HL-60 (cell line): ENCODE results near the gene ZNF717.
"Not testable (repeated sequence)": the region's sequence is repeated elsewhere in the genome, so short reads cannot be mapped to it uniquely, and the experiment has no call there.

Experiments
- DNase-seq, 2 experiments: peaks; one replicate each; pipeline ENCODE4 v3.0.0-alpha.2; 2010 to 2020; ENCODE audit warnings: low read depth in 1 of 2, low spot score in 1 of 2
- H3K27ac ChIP-seq: fragments of 250-450 bp; sonication (Bioruptor Pico); replicated peaks from 2 replicates; pipeline ENCODE4 v1.5.1; 2020; ENCODE audit warnings: mild to moderate bottlenecking, moderate library complexity
- H3K27me3 ChIP-seq: fragments of 250-450 bp; sonication (Bioruptor Pico); 2 replicates; pipeline ENCODE4 v1.5.1; 2021; ENCODE audit warnings: mild to moderate bottlenecking, moderate library complexity; ENCODE audit not compliant: insufficient read depth, poor library complexity, severe bottlenecking
- H3K4me3 ChIP-seq: replicated peaks from 2 replicates; pipeline ENCODE4 v1.5.1; 2011; ENCODE audit warnings: mild to moderate bottlenecking, control low read depth, low read length; ENCODE audit not compliant: insufficient read depth
- CTCF ChIP-seq: IDR thresholded peaks from one replicate; pipeline ENCODE4 v1.5.1; 2011; ENCODE audit warnings: low read length, control low read depth, inconsistent platforms; ENCODE audit not compliant: insufficient read depth
- GABPA ChIP-seq: IDR thresholded peaks from 2 replicates; pipeline ENCODE4 v1.6.1; 2012; ENCODE audit warnings: low read depth
- POLR2AphosphoS5 ChIP-seq: IDR thresholded peaks from 2 replicates; pipeline ENCODE4 v1.6.1; 2012; ENCODE audit warnings: low read depth
- SPI1 ChIP-seq: IDR thresholded peaks from 2 replicates; pipeline ENCODE4 v1.6.1; 2012; ENCODE audit warnings: low read depth, mild to moderate bottlenecking, borderline replicate concordance
- long read RNA-seq: library from polyadenylated mRNA; unstranded; transcript quantifications from one replicate; pipeline ENCODE4 v2.0.0, GENCODE V29; 2020
- TF ChIP-seq, protein P1 (sequence below): IDR thresholded peaks from 2 replicates; pipeline ENCODE4 v1.6.1; 2012; ENCODE audit warnings: low read depth; ENCODE audit not compliant: insufficient replicate concordance

ZNF717 gene
- long read RNA-seq, transcript ZNF717-203 (6 exons, 1,169 nt), result major isoform, 7 of 33 reads
- long read RNA-seq, partial matches to known transcripts, result 2 of 33 reads
- long read RNA-seq, other reads (novel, unspliced or antisense), result 24 of 33 reads

DNA sequence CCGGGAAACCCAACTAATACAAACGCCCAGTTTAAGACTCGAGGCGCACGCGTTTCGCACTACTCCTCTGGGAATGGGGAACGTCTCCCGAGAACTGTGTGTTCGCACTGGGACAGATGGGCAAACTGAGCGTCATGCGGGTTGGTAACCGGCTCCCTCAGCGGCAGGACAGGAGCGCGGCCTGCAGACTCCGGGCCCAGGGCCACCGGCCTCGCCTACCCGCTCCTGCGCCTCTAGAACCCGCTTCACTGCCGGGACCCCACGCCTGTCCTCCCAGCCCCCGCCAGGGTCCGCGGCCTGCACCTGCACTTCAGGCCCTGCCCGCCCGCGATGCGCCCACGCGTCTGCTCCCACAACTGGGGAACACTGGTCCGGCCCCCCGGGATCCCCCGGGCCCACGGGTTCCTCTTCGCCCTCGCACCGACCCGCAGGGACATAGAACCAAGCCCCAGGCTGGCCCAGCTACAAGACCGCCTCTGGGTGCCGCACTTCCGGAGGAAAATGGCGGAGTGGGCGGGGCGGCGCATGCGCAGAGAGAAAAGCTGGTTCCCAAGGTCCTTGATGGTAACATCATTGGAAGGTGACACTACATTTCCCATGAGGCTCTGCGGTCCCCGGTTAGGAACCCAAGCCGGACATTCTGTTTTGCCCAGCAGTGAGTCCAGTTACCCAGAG is at the start of gene ZNF717:
Gene ZNF717 (minus strand): TSS at position 469 of the 675 bp plus-strand sequence. CDS start 2,187 bp downstream, outside the sequence.
- H3K27me3 ChIP-seq, result not testable (repeated sequence)
- peak; percentile 72 for TF ChIP-seq POLR2AphosphoS5
- H3K4me3 ChIP-seq, result peak within 1 kb of the TSS; percentile 51
- peak within 1 kb of the TSS; percentile 88 for H3K27ac ChIP-seq
- DNase-seq, result peak; percentile 71 to 95

GRCh38 chr3:75831076-75831475 is 45.7 kb upstream of the ZNF717 start:
- not testable (repeated sequence) for H3K27me3 ChIP-seq, H3K27ac ChIP-seq, H3K4me3 ChIP-seq, DNase-seq

DNA sequence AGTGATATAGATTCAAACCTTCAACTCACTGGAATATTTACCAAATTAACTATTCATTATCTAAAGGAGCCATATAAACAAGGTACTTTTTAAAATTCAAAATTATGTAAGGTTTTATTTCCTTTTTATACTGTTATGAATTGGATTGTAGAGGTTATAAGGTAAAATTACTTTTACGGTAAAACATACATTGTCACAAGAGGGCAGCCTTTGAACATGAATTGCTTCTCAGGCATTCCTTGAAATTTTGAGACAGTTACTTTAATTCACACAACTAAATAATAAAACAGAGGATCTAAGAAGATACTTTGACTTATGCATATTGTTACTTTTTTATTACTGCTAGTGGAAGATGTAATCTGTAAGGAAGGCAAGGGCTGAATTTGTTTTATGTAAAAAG is 32.7 kb upstream of the ZNF717 start:
- DNase-seq, H3K27ac ChIP-seq, H3K4me3 ChIP-seq, H3K27me3 ChIP-seq: not testable (repeated sequence)

- not testable (repeated sequence) for H3K4me3 ChIP-seq, DNase-seq
Observed at GRCh38 chr3:75816287-75817180, 31.2 kb upstream of the ZNF717 start.

DNA sequence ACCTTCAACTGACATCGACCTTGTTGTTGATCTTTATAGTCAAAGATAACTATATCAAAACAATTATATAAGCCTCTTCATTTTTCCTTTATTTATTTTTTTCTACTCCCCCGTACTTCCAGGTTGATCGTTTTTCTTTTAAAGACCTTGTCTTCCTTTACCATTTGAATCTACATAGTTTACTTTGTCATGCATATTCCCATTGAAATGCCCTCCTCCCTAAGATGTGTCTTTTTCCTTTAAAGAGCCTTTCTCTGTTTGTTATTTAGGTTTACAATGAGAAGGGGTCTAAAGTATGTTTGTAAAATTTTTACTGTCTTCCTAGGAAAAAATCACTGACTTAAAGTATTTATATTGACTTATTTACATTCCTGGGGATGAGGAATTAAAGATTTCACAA is 29.4 kb upstream of the ZNF717 start:
- no peaks in the 10 kb centered on the region for H3K27me3 ChIP-seq
- no peak for DNase-seq
- H3K4me3 ChIP-seq, result no peak overlapping the region
- H3K27ac ChIP-seq, result no peak overlapping the region
- no peak for TF ChIP-seq SPI1
- TF ChIP-seq, protein P1, sequence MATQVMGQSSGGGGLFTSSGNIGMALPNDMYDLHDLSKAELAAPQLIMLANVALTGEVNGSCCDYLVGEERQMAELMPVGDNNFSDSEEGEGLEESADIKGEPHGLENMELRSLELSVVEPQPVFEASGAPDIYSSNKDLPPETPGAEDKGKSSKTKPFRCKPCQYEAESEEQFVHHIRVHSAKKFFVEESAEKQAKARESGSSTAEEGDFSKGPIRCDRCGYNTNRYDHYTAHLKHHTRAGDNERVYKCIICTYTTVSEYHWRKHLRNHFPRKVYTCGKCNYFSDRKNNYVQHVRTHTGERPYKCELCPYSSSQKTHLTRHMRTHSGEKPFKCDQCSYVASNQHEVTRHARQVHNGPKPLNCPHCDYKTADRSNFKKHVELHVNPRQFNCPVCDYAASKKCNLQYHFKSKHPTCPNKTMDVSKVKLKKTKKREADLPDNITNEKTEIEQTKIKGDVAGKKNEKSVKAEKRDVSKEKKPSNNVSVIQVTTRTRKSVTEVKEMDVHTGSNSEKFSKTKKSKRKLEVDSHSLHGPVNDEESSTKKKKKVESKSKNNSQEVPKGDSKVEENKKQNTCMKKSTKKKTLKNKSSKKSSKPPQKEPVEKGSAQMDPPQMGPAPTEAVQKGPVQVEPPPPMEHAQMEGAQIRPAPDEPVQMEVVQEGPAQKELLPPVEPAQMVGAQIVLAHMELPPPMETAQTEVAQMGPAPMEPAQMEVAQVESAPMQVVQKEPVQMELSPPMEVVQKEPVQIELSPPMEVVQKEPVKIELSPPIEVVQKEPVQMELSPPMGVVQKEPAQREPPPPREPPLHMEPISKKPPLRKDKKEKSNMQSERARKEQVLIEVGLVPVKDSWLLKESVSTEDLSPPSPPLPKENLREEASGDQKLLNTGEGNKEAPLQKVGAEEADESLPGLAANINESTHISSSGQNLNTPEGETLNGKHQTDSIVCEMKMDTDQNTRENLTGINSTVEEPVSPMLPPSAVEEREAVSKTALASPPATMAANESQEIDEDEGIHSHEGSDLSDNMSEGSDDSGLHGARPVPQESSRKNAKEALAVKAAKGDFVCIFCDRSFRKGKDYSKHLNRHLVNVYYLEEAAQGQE, result no peak
- TF ChIP-seq CTCF, result no peak
- TF ChIP-seq POLR2AphosphoS5, result no peak
- TF ChIP-seq GABPA, result no peak

More at GRCh38 chr3:75816287-75817180, 31.2 kb upstream of the ZNF717 start:
- not testable (repeated sequence) for H3K27me3 ChIP-seq, H3K27ac ChIP-seq

- TF ChIP-seq, protein P1, result no peak
- TF ChIP-seq CTCF (no peak), SPI1 (no peak), POLR2AphosphoS5 (no peak)
- H3K27me3 ChIP-seq, result no peaks in the 10 kb centered on the region
- DNase-seq, result no peak
- no peak overlapping the region for H3K4me3 ChIP-seq
- no peak overlapping the region for H3K27ac ChIP-seq
Observed at GRCh38 chr3:75782506-75782905, 2.8 kb downstream of the ZNF717 start.
